Liver (tissue), 9 donors: ENCODE data around the gene GUCY1A1. TPM values are rescaled to one million over a fixed set of nuclear protein-coding genes. Genes with fewer than 3 reads are reported as not detected.

ENCODE experiments used
- DNase-seq: peaks from one replicate; pipeline ENCODE4 v3.0.0-alpha.2; 2017; ENCODE audit warnings: low spot score
- H3K27ac ChIP-seq, 2 donors: one replicate each; pipeline ENCODE4 v1.7.0; 2013; ENCODE audit warnings: inconsistent platforms in 2 of 2, low read length in 2 of 2, control low read depth in 1 of 2, low read depth in 1 of 2, mild to moderate bottlenecking in 1 of 2
- H3K27me3 ChIP-seq, 4 donors: one replicate each; pipeline versions ENCODE4 v1.6.1 to v1.7.0; 2013; ENCODE audit warnings: low read length in 3 of 4, inconsistent platforms in 1 of 4, mild to moderate bottlenecking in 1 of 4, moderate library complexity in 1 of 4; ENCODE audit not compliant: control insufficient read depth in 4 of 4, insufficient read depth in 4 of 4
- H3K36me3 ChIP-seq, 4 donors: one replicate each; pipeline versions ENCODE4 v1.6.1 to v1.7.0; 2013; ENCODE audit warnings: low read length in 3 of 4, mild to moderate bottlenecking in 3 of 4, low read depth in 1 of 4, moderate library complexity in 1 of 4; ENCODE audit not compliant: control insufficient read depth in 4 of 4, insufficient read depth in 3 of 4
- H3K4me1 ChIP-seq, 4 donors: one replicate each; pipeline versions ENCODE4 v1.6.1 to v1.7.0; 2013; ENCODE audit warnings: low read length in 3 of 4, mild to moderate bottlenecking in 3 of 4, moderate library complexity in 1 of 4; ENCODE audit not compliant: control insufficient read depth in 4 of 4, insufficient read depth in 4 of 4
- H3K4me3 ChIP-seq, 3 donors: one replicate each; pipeline versions ENCODE4 v1.6.1 to v1.7.0; 2013; ENCODE audit warnings: low read length in 3 of 3, control low read depth in 1 of 3, low read depth in 1 of 3, mild to moderate bottlenecking in 1 of 3
- H3K9ac ChIP-seq, 2 donors: one replicate each; pipeline ENCODE4 v1.7.0; 2013; ENCODE audit warnings: low read length in 2 of 2, mild to moderate bottlenecking in 2 of 2, moderate library complexity in 2 of 2, control low read depth in 1 of 2, low read depth in 1 of 2
- H3K9me3 ChIP-seq, 4 donors: one replicate each; pipeline versions ENCODE4 v1.6.1 to v1.7.0; 2013; ENCODE audit warnings: low read length in 3 of 4; ENCODE audit not compliant: control insufficient read depth in 4 of 4
- EGR1 ChIP-seq, 2 donors: IDR thresholded peaks; 2 replicates each; pipeline ENCODE4 v1.6.1; 2016 to 2018; ENCODE audit warnings: antibody characterized with exemption in 2 of 2, low read depth in 2 of 2
- FOXA1 ChIP-seq: IDR thresholded peaks from 2 replicates; pipeline ENCODE4 v1.6.1; 2016; ENCODE audit warnings: antibody characterized with exemption
- FOXA2 ChIP-seq: IDR thresholded peaks from 2 replicates; pipeline ENCODE4 v1.6.1; 2016; ENCODE audit warnings: antibody characterized with exemption
- GABPA ChIP-seq, 2 donors: IDR thresholded peaks in 1 of 2; conservative IDR thresholded peaks in 1 of 2; 2 replicates each; pipeline ENCODE4 v1.6.1; 2016; ENCODE audit warnings: antibody characterized with exemption in 2 of 2, mild to moderate bottlenecking in 1 of 2, moderate library complexity in 1 of 2
- HNF4A ChIP-seq, 2 donors: conservative IDR thresholded peaks; 2 replicates each; pipeline ENCODE4 v1.6.1; 2016; ENCODE audit warnings: antibody characterized with exemption in 2 of 2, mild to moderate bottlenecking in 2 of 2
- JUND ChIP-seq, 2 donors: IDR thresholded peaks; 2 replicates each; pipeline ENCODE4 v1.6.1; 2016; ENCODE audit warnings: antibody characterized with exemption in 2 of 2
- NR2F2 ChIP-seq: IDR thresholded peaks from 2 replicates; pipeline ENCODE4 v1.6.1; 2016; ENCODE audit warnings: antibody characterized with exemption
- RAD21 ChIP-seq, 2 donors: IDR thresholded peaks; 2 replicates each; pipeline ENCODE4 v1.6.1; 2016; ENCODE audit warnings: antibody characterized with exemption in 2 of 2, mild to moderate bottlenecking in 2 of 2
- RXRA ChIP-seq, 2 donors: IDR thresholded peaks; 2 replicates each; pipeline ENCODE4 v1.6.1; 2017 to 2018; ENCODE audit warnings: antibody characterized with exemption in 2 of 2, mild to moderate bottlenecking in 1 of 2
- SP1 ChIP-seq: IDR thresholded peaks from 2 replicates; pipeline ENCODE4 v1.6.1; 2018; ENCODE audit warnings: antibody characterized with exemption, mild to moderate bottlenecking
- YY1 ChIP-seq: IDR thresholded peaks from 2 replicates; pipeline ENCODE4 v1.6.1; 2016; ENCODE audit warnings: antibody characterized with exemption, mild to moderate bottlenecking
- ZBTB33 ChIP-seq: IDR thresholded peaks from 2 replicates; pipeline ENCODE4 v1.6.1; 2016; ENCODE audit warnings: antibody characterized with exemption
- WGBS: extraction: QIAGEN DNeasy Blood & Tissue Kit; methylation state at CpG from one replicate; pipeline ENCODE4 v1.1.7; 2013; 5-methylcytosine and 5-hydroxymethylcytosine counted together
- polyA plus RNA-seq, 2 donors: library from polyadenylated mRNA; stranded (reverse) in 1 of 2; unstranded in 1 of 2; fragments of 200-250 nt in 1 of 2; fragments of >200 nt in 1 of 2; fragmentation: Nextera tagmentation in 1 of 2; extraction: Ambion mirVana in 1 of 2; gene quantifications; one replicate each; pipeline versions ENCODE4 v1.2.1 to v1.2.3, GENCODE V29; 2013 to 2015
- total RNA-seq, 2 donors: library from RNA; depleted of rRNA; stranded (reverse); fragments of >200 nt; gene quantifications; one replicate each; pipeline ENCODE4 v1.2.3, GENCODE V29; 2014
- TF ChIP-seq, protein P1 (sequence below): IDR thresholded peaks from 2 replicates; pipeline ENCODE4 v1.6.1; 2016; ENCODE audit warnings: antibody characterized with exemption, mild to moderate bottlenecking
- TF ChIP-seq, protein P2 (sequence below): fragments of 150-350 bp; IDR thresholded peaks from 2 replicates; pipeline ENCODE4 v1.5.1; 2017; ENCODE audit warnings: improper control_type of control experiment, low read depth, low read length; ENCODE audit not compliant: missing input control
- donor health status: healthy.
- donor health status: healthy.
- donor health status: healthy.
- donor health status: healthy.
- donor health status: healthy.

Gene GUCY1A1
- total and polyA plus RNA-seq, 4 donors: 2.8 to 13.5 (median 7.6) TPM

DNA sequence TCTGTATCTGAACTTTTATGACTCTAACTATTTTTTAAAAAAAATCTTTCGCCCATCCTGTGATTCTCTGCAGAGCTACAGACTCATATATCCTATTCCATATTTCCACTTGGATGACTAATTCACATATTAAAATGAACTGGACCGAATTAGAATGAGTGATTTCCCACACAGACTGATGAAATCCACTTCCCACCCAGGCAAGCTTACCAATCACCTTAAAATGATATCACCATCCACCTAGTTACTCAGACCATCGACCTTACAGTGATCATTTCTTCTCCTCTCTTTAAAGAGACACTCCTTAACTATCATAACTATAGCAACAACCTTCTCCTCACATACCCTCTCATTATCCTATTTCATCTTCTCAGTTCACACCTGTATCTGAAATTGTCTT lies 58.1 kb downstream of the GUCY1A1 start:
- Histone ChIP-seq H3K4me1 (no peaks in the 10 kb centered on the region), H3K4me3 (no peak overlapping the region), H3K9me3 (no peaks in the 10 kb centered on the region), H3K27ac (no peak overlapping the region), H3K27me3 (no peaks in the 10 kb centered on the region), H3K36me3 (no peaks in the 10 kb centered on the region), H3K9ac (no peak overlapping the region)
- 64% methylated on average over 3 of the region's 3 CpGs for WGBS
- no peak for DNase-seq
- TF ChIP-seq YY1 (no peak), ZBTB33 (no peak), EGR1 (IDR thresholded peaks at IDR 0.05; ENCODE audit: low read depth in 2 of 2) (no peak), NR2F2 (no peak), HNF4A (conservative IDR thresholded peaks at IDR 0.05) (no peak), RAD21 (IDR thresholded peaks at IDR 0.05) (no peak), SP1 (no peak)
- TF ChIP-seq, protein P1, sequence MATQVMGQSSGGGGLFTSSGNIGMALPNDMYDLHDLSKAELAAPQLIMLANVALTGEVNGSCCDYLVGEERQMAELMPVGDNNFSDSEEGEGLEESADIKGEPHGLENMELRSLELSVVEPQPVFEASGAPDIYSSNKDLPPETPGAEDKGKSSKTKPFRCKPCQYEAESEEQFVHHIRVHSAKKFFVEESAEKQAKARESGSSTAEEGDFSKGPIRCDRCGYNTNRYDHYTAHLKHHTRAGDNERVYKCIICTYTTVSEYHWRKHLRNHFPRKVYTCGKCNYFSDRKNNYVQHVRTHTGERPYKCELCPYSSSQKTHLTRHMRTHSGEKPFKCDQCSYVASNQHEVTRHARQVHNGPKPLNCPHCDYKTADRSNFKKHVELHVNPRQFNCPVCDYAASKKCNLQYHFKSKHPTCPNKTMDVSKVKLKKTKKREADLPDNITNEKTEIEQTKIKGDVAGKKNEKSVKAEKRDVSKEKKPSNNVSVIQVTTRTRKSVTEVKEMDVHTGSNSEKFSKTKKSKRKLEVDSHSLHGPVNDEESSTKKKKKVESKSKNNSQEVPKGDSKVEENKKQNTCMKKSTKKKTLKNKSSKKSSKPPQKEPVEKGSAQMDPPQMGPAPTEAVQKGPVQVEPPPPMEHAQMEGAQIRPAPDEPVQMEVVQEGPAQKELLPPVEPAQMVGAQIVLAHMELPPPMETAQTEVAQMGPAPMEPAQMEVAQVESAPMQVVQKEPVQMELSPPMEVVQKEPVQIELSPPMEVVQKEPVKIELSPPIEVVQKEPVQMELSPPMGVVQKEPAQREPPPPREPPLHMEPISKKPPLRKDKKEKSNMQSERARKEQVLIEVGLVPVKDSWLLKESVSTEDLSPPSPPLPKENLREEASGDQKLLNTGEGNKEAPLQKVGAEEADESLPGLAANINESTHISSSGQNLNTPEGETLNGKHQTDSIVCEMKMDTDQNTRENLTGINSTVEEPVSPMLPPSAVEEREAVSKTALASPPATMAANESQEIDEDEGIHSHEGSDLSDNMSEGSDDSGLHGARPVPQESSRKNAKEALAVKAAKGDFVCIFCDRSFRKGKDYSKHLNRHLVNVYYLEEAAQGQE: no peak
- TF ChIP-seq, protein P2, sequence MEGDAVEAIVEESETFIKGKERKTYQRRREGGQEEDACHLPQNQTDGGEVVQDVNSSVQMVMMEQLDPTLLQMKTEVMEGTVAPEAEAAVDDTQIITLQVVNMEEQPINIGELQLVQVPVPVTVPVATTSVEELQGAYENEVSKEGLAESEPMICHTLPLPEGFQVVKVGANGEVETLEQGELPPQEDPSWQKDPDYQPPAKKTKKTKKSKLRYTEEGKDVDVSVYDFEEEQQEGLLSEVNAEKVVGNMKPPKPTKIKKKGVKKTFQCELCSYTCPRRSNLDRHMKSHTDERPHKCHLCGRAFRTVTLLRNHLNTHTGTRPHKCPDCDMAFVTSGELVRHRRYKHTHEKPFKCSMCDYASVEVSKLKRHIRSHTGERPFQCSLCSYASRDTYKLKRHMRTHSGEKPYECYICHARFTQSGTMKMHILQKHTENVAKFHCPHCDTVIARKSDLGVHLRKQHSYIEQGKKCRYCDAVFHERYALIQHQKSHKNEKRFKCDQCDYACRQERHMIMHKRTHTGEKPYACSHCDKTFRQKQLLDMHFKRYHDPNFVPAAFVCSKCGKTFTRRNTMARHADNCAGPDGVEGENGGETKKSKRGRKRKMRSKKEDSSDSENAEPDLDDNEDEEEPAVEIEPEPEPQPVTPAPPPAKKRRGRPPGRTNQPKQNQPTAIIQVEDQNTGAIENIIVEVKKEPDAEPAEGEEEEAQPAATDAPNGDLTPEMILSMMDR: no peak

DNA sequence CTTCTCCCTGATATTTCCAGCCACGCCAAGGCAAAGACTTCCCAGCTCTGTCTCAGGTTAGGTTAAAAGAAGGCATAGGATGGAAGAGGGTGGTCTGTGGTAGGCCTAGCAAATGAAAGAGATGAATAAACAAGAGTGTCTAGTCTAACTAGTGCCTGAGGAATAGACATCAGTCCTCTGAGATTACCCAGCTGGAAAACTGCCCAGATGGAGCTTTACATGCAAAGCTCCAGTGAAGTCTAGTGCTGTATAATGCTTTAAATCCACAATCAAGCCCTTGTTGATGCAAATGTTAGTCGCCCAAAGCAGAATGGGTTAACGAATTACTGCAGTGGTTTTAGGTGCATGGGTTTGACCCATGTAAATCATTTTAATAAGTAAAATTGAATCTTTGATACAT lies 67.4 kb downstream of the GUCY1A1 start:
- Histone ChIP-seq H3K27me3 (no peaks in the 10 kb centered on the region), H3K4me1 (no peaks in the 10 kb centered on the region), H3K27ac (no peak overlapping the region), H3K4me3 (no peak overlapping the region), H3K9me3 (no peaks in the 10 kb centered on the region), H3K36me3 (no peaks in the 10 kb centered on the region), H3K9ac (no peak overlapping the region)
- WGBS: 86% methylated on average over 3 of the region's 3 CpGs
- no peak for DNase-seq
- TF ChIP-seq GABPA (IDR thresholded peaks at IDR 0.05 in 1 of 2, conservative IDR thresholded peaks at IDR 0.05 in 1 of 2) (no peak), FOXA2 (no peak), HNF4A (conservative IDR thresholded peaks at IDR 0.05) (no peak), SP1 (no peak), ZBTB33 (no peak), JUND (IDR thresholded peaks at IDR 0.05) (no peak), RXRA (IDR thresholded peaks at IDR 0.05) (no peak), YY1 (no peak), FOXA1 (no peak), EGR1 (IDR thresholded peaks at IDR 0.05; ENCODE audit: low read depth in 2 of 2) (no peak)
- TF ChIP-seq, protein P1: no peak
